Activated B cell treated with CpG ODN at 0.5 μM for 24 hours (primary cell): ENCODE measurements around the gene IMPDH1. TPM values are rescaled to one million over a fixed set of nuclear protein-coding genes. Genes with fewer than 3 reads are reported as not detected.

Experiments
- ATAC-seq: fragments of 200-7000 bp; cut with Tn5 transposase; one replicate; pipeline ENCODE4 v1.10.0; 2021; ENCODE audit warnings: low read depth, mild to moderate bottlenecking, moderate library complexity
- CTCF ChIA-PET: fragments of 350-600 bp; sonication (Branson Sonifier 250); formaldehyde crosslinking; loops from one replicate; lab custom pipeline; 2021; ENCODE audit warnings: antibody characterized with exemption; lab: Charles Lee
- POLR2A ChIA-PET: fragments of 350-600 bp; sonication (Branson Sonifier 250); formaldehyde crosslinking; loops from one replicate; lab custom pipeline; 2021; ENCODE audit warnings: antibody characterized with exemption; lab: Charles Lee
- DNase-seq: peaks from one replicate; pipeline ENCODE4 v3.0.0; 2022
- H3K27ac Mint-ChIP-seq: one replicate; pipeline ENCODE4 v1.8.0; 2020; ENCODE audit warnings: mixed read lengths
- H3K27me3 Mint-ChIP-seq: one replicate; pipeline ENCODE4 v1.8.0; 2021; ENCODE audit warnings: mixed read lengths
- H3K36me3 Mint-ChIP-seq: one replicate; pipeline ENCODE4 v1.8.0; 2021; ENCODE audit warnings: low read depth, mixed read lengths
- H3K4me1 Mint-ChIP-seq: one replicate; pipeline ENCODE4 v1.8.0; 2021; ENCODE audit warnings: mixed read lengths
- H3K4me3 Mint-ChIP-seq: one replicate; pipeline ENCODE4 v1.8.0; 2020; ENCODE audit warnings: mild to moderate bottlenecking, mixed read lengths
- H3K9me3 Mint-ChIP-seq: one replicate; pipeline ENCODE4 v1.8.0; 2020; ENCODE audit warnings: mixed read lengths
- CTCF ChIP-seq: fragments of 200-600 bp; IDR thresholded peaks from one replicate; pipeline ENCODE4 v1.8.0; 2022; ENCODE audit warnings: antibody characterized with exemption, mild to moderate bottlenecking
- intact Hi-C: fragments of 100-400 bp; cut with micrococcal nuclease; formaldehyde crosslinking; loops from one replicate; pipeline ENCODE4 v1.15.1; 2024
- total RNA-seq: library from RNA; stranded (reverse); gene quantifications from 2 replicates; pipeline ENCODE4 v1.2.3, GENCODE V29; 2022

IMPDH1 gene
- total RNA-seq, 1 donor from 2014 or later = 45.8 TPM

- CTCF ChIA-PET = interaction anchor here (0.5 kb wide), 1 partner anchor 14 kb away, joined by 3 read pairs; no protein-coding TSS in a partner anchor
- POLR2A ChIA-PET = no interaction called here
- H3K27ac Mint-ChIP-seq = no peak overlapping the region
- no peak for TF ChIP-seq CTCF
- no peaks in the 10 kb centered on the region for H3K4me1 Mint-ChIP-seq
- H3K9me3 Mint-ChIP-seq = peaks cover 3% of the 10 kb centered on the region
- no peaks in the 10 kb centered on the region for H3K36me3 Mint-ChIP-seq
- H3K27me3 Mint-ChIP-seq = peaks cover 13% of the 10 kb centered on the region
- intact Hi-C loops = no loop called here
- no peak overlapping the region for H3K4me3 Mint-ChIP-seq
- ATAC-seq (no peak), DNase-seq (no peak)
These were observed 36.2 kb downstream of the IMPDH1 start for GRCh38 chr7:128373606-128374005.

GRCh38 chr7:128370491-128370890 lies 39.3 kb downstream of the IMPDH1 start:
- intact Hi-C loops = no loop called here
- Mint-ChIP-seq H3K4me3 (no peak overlapping the region), H3K27me3 (peaks cover 34% of the 10 kb centered on the region), H3K4me1 (no peaks in the 10 kb centered on the region), H3K27ac (no peak overlapping the region), H3K9me3 (peaks cover 3% of the 10 kb centered on the region), H3K36me3 (no peaks in the 10 kb centered on the region)
- ATAC-seq (no peak), DNase-seq (no peak)
- ChIA-PET CTCF (no interaction called here), POLR2A (no interaction called here)
- TF ChIP-seq CTCF = no peak

GRCh38 chr7:128366986-128367385 lies 42.8 kb downstream of the IMPDH1 start:
- ChIA-PET POLR2A (no interaction called here), CTCF (no interaction called here)
- Mint-ChIP-seq H3K9me3 (no peaks in the 10 kb centered on the region), H3K27me3 (peaks cover 49% of the 10 kb centered on the region), H3K4me3 (no peak overlapping the region), H3K4me1 (peaks cover 4% of the 10 kb centered on the region), H3K27ac (no peak overlapping the region), H3K36me3 (no peaks in the 10 kb centered on the region)
- DNase-seq = no peak
- ATAC-seq = no peak
- no peak for TF ChIP-seq CTCF
- intact Hi-C loops = no loop called here

GRCh38 chr7:128366300-128366699 lies 43.5 kb downstream of the IMPDH1 start:
- CTCF ChIA-PET = no interaction called here
- no peak for ATAC-seq
- Mint-ChIP-seq H3K27ac (no peak overlapping the region), H3K4me1 (peaks cover 8% of the 10 kb centered on the region), H3K36me3 (no peaks in the 10 kb centered on the region), H3K27me3 (peaks cover 52% of the 10 kb centered on the region), H3K9me3 (no peaks in the 10 kb centered on the region), H3K4me3 (no peak overlapping the region)
- no peak for TF ChIP-seq CTCF
- POLR2A ChIA-PET = no interaction called here
- no peak for DNase-seq
- intact Hi-C loops = no loop called here

- peaks cover 15% of the 10 kb centered on the region for H3K4me1 Mint-ChIP-seq
- no peak for TF ChIP-seq CTCF
- CTCF ChIA-PET = interaction anchor here (0.6 kb wide), 1 partner anchor 1456 kb away, joined by 3 read pairs; no protein-coding TSS in a partner anchor
- no peaks in the 10 kb centered on the region for H3K36me3 Mint-ChIP-seq
- peaks cover 57% of the 10 kb centered on the region for H3K27me3 Mint-ChIP-seq
- H3K9me3 Mint-ChIP-seq = no peaks in the 10 kb centered on the region
- POLR2A ChIA-PET = no interaction called here
- intact Hi-C loops = no loop called here
- DNase-seq (no peak), ATAC-seq (no peak)
- no peak overlapping the region for H3K4me3 Mint-ChIP-seq
- H3K27ac Mint-ChIP-seq = no peak overlapping the region
These were observed 44.4 kb downstream of the IMPDH1 start for GRCh38 chr7:128365432-128365831.
